ENCODE data around the gene PARP2. TPM values are rescaled to one million over a fixed set of nuclear protein-coding genes. Genes with fewer than 3 reads are reported as not detected.

PARP2 gene
- total and polyA plus RNA-seq, 9 of the 15 experiments (the other 6 are each of a cell fraction or from before 2014, with no cell fraction given): 19.7 to 50.5 (median 29.9) TPM

- no peak for TF ChIP-seq SRSF3 (IDR thresholded peaks at IDR 0.05; ENCODE audit: insufficient read depth, low read length)
- no peak for TF ChIP-seq ZSCAN29 (IDR thresholded peaks at IDR 0.05)
Measured at GRCh38 chr14:20375471-20375870, 32.0 kb downstream of the PARP2 start (continued).

- DNase-seq (ENCODE audit: extremely low read depth in 1 of 4, low spot score in 3 of 4) (no peak), ATAC-seq (no peak), FAIRE-seq (no peak)
- no peaks in the 10 kb centered on the region for H3K9me3 ChIP-seq (replicated peaks; ENCODE audit: control insufficient read depth, insufficient read depth, low read depth, low read length)
- no peak overlapping the region for H3K27ac ChIP-seq (ENCODE audit: extremely low read depth, low read depth, low read length)
- no peaks in the 10 kb centered on the region for H3K79me2 ChIP-seq (ENCODE audit: control insufficient read depth, insufficient read depth, low read length)
- H3K4me3 ChIP-seq: no peak overlapping the region
- in situ Hi-C loops (cut with MboI) (no loop called here), intact Hi-C loops (cut with micrococcal nuclease) (no loop called here)
- WGBS (ENCODE audit: insufficient coverage, low coverage, missing lambda C conversion rate): 82% methylated on average over 7 of the region's 12 CpGs
- POLR2A ChIA-PET: no interaction called here
- H4K20me1 ChIP-seq (replicated peaks; ENCODE audit: control insufficient read depth, insufficient read depth, low read length): no peaks in the 10 kb centered on the region
- TF ChIP-seq GATA2 (CRISPR knock-in tag; IDR thresholded peaks at IDR 0.05) (no peak), ARHGAP35 (IDR thresholded peaks at IDR 0.05; ENCODE audit: partially characterized antibody) (no peak), U2AF2 (optimal IDR thresholded peaks at IDR 0.05; ENCODE audit: low read depth, low read length) (no peak), BRCA1 (IDR thresholded peaks at IDR 0.05) (no peak), BRCA1 (CRISPR knock-in tag; IDR thresholded peaks at IDR 0.05) (no peak), ZNF444 (CRISPR knock-in tag; IDR thresholded peaks at IDR 0.05) (no peak), BMI1 (IDR thresholded peaks at IDR 0.05; ENCODE audit: low read length) (no peak), POLR2B (IDR thresholded peaks at IDR 0.05; ENCODE audit: low read depth, partially characterized antibody) (no peak), RBM17 (IDR thresholded peaks at IDR 0.05; ENCODE audit: borderline replicate concordance, low read depth, low read length) (no peak), ZNF583 (CRISPR knock-in tag; IDR thresholded peaks at IDR 0.05) (no peak), ARID2 (IDR thresholded peaks at IDR 0.05) (no peak), ZNF431 (CRISPR knock-in tag; IDR thresholded peaks at IDR 0.05) (no peak)
- no peak overlapping the region for H2AFZ ChIP-seq (ENCODE audit: low read depth, low read length)
- BruUV-seq (replicated peaks): no TSS peak
- CTCF ChIA-PET (ENCODE audit: low intra/inter-chr PET ratio): no interaction called here
- H3K4me2 ChIP-seq (ENCODE audit: insufficient read depth, low read length): no peak overlapping the region
- H3K9me1 ChIP-seq (ENCODE audit: control insufficient read depth, insufficient read depth, low read length): no peaks in the 10 kb centered on the region
- H3K4me1 ChIP-seq (replicated peaks in 1 of 2; ENCODE audit: control insufficient read depth in 2 of 2, insufficient read depth in 2 of 2, low read length in 2 of 2): no peaks in the 10 kb centered on the region
- H3K27me3 ChIP-seq (ENCODE audit: control insufficient read depth in 2 of 2, insufficient read depth in 2 of 2, low read length in 2 of 2): no peaks in the 10 kb centered on the region
- peaks cover 51% of the 10 kb centered on the region; the same call in 2 of the 3 replicates for H3K36me3 ChIP-seq (ENCODE audit: control insufficient read depth, insufficient read depth, low read length)
- no peak overlapping the region; a peak in 1 of 4 replicates for H3K9ac ChIP-seq (ENCODE audit: insufficient read depth in 1 of 2, low read depth in 2 of 2, low read length in 2 of 2)
Measured at GRCh38 chr14:20376071-20376588, 32.7 kb downstream of the PARP2 start.

All from K562 (cell line).